ENCODE data around the gene RBM4. TPM values are rescaled to one million over a fixed set of nuclear protein-coding genes. Genes with fewer than 3 reads are reported as not detected.

Gene RBM4
- total and polyA plus RNA-seq, 9 of the 15 experiments (the other 6 are each of a cell fraction or from before 2014, with no cell fraction given), result 81.6 to 233 (median 122) TPM

DNA sequence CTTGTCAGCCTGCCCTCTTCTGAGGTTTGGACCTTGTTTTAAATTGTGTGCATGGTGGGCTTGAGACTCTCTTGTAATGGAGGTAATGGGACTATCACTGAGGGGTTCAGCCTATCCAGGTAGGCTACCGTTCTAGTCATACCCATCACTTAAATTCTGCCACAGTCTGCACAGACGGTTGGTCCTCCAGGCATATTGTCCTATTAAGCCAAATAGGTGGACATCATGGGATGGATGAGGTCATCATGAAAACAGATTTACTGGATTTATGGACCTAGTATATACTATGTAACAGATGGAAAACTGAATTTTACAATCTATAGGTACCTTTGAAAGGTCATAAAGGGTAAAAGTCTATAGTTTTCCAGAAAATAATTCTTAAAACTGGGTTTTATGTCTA is 9.1 kb upstream of the RBM4 start:
- H3K9ac ChIP-seq (ENCODE audit: insufficient read depth in 1 of 2, low read depth in 2 of 2, low read length in 2 of 2), result no peak overlapping the region
- no peaks in the 10 kb centered on the region for H3K9me1 ChIP-seq (ENCODE audit: control insufficient read depth, insufficient read depth, low read length)
- no peaks in the 10 kb centered on the region for H3K27me3 ChIP-seq (ENCODE audit: control insufficient read depth in 2 of 2, insufficient read depth in 2 of 2, low read length in 2 of 2)
- TF ChIP-seq JUND (IDR thresholded peaks at IDR 0.05; ENCODE audit: borderline replicate concordance, low read depth, low read length) (no peak), JUND (tag; IDR thresholded peaks at IDR 0.05; ENCODE audit: borderline replicate concordance, low read depth, low read length) (peak; percentile 21; the same call in 1 of the 3 replicates), POLR3A (IDR thresholded peaks at IDR 0.05; ENCODE audit: borderline replicate concordance, extremely low read depth, insufficient read depth, insufficient read length) (no peak)
- TF ChIP-seq, protein P1, sequence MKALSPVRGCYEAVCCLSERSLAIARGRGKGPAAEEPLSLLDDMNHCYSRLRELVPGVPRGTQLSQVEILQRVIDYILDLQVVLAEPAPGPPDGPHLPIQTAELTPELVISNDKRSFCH (CRISPR knock-in tag; IDR thresholded peaks at IDR 0.05), result no peak
- TF ChIP-seq, protein P1 (tag; IDR thresholded peaks at IDR 0.05), result no peak
- TF ChIP-seq, protein P2, sequence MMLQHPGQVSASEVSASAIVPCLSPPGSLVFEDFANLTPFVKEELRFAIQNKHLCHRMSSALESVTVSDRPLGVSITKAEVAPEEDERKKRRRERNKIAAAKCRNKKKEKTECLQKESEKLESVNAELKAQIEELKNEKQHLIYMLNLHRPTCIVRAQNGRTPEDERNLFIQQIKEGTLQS (IDR thresholded peaks at IDR 0.05), result peak; percentile 45
- TF ChIP-seq, protein P2 (CRISPR knock-in tag; conservative IDR thresholded peaks at IDR 0.05), result no peak
- in situ Hi-C loops (cut with MboI), result no loop called here
- no peaks in the 10 kb centered on the region for H3K9me3 ChIP-seq (replicated peaks; ENCODE audit: control insufficient read depth, insufficient read depth, low read depth, low read length)
- intact Hi-C loops (cut with micrococcal nuclease), result no loop called here
- BruUV-seq (replicated peaks), result no TSS peak
- ChIA-PET POLR2A (interaction anchor here (0.7 to 26.4 kb wide), 8 partner anchors 7 to 47 kb away, joined by 3 to 387 read pairs (median 4); partner anchors contain the start of genes RBM14 and RBM4), CTCF (ENCODE audit: low intra/inter-chr PET ratio) (no interaction called here)
- H3K36me3 ChIP-seq (ENCODE audit: control insufficient read depth, insufficient read depth, low read length), result peaks cover 91% of the 10 kb centered on the region
- no peak overlapping the region for H3K27ac ChIP-seq (ENCODE audit: extremely low read depth, low read depth, low read length)
- H3K4me1 ChIP-seq (replicated peaks in 1 of 2; ENCODE audit: control insufficient read depth in 2 of 2, insufficient read depth in 2 of 2, low read length in 2 of 2), result peaks cover 0 to 13% of the 10 kb centered on the region in 2 experiments; a peak in 1 of 5 replicates
- H2AFZ ChIP-seq (ENCODE audit: low read depth, low read length), result no peak overlapping the region
- no peak for FAIRE-seq
- peaks cover 99% of the 10 kb centered on the region for H3K79me2 ChIP-seq (ENCODE audit: control insufficient read depth, insufficient read depth, low read length)
- peaks cover 16% of the 10 kb centered on the region; the same call in 1 of the 2 replicates for H4K20me1 ChIP-seq (replicated peaks; ENCODE audit: control insufficient read depth, insufficient read depth, low read length)
- 83% methylated on average over 2 of the region's 2 CpGs for WGBS (ENCODE audit: insufficient coverage, low coverage, missing lambda C conversion rate)
- no peak overlapping the region for H3K4me3 ChIP-seq
- H3K4me2 ChIP-seq (ENCODE audit: insufficient read depth, low read length), result no peak overlapping the region
- DNase-seq (ENCODE audit: extremely low read depth in 1 of 4, low spot score in 3 of 4), result no peak
- ATAC-seq, result no peak
